Ishikawa (cell line): Measurements from ENCODE around the gene UBE2E3.

ENCODE experiments used
- CEBPB ChIP-seq: IDR thresholded peaks from 2 replicates; pipeline ENCODE4 v1.6.1; 2012
- CREB1 ChIP-seq: IDR thresholded peaks from 2 replicates; pipeline ENCODE4 v1.6.1; 2012; ENCODE audit warnings: low read depth
- EGR1 ChIP-seq: IDR thresholded peaks from 2 replicates; pipeline ENCODE4 v1.6.1; 2012
- EP300 ChIP-seq: IDR thresholded peaks from 2 replicates; pipeline ENCODE4 v1.6.1; 2012; ENCODE audit warnings: borderline replicate concordance
- FOXM1 ChIP-seq: IDR thresholded peaks from 2 replicates; pipeline ENCODE4 v1.6.1; 2012; ENCODE audit warnings: low read depth, borderline replicate concordance
- MAX ChIP-seq: IDR thresholded peaks from 2 replicates; pipeline ENCODE4 v1.6.1; 2012
- NFIC ChIP-seq: IDR thresholded peaks from 2 replicates; pipeline ENCODE4 v1.6.1; 2012
- RAD21 ChIP-seq: IDR thresholded peaks from 2 replicates; pipeline ENCODE4 v1.6.1; 2012; ENCODE audit warnings: low read depth
- REST ChIP-seq: IDR thresholded peaks from 2 replicates; pipeline ENCODE4 v1.6.1; 2012; ENCODE audit warnings: low read depth, mild to moderate bottlenecking
- TAF1 ChIP-seq: IDR thresholded peaks from 2 replicates; pipeline ENCODE4 v1.6.1; 2012; ENCODE audit warnings: low read depth, mild to moderate bottlenecking
- TCF12 ChIP-seq: IDR thresholded peaks from 2 replicates; pipeline ENCODE4 v1.6.1; 2012; ENCODE audit warnings: low read depth
- TEAD4 ChIP-seq: IDR thresholded peaks from 2 replicates; pipeline ENCODE4 v1.6.1; 2012
- USF1 ChIP-seq: IDR thresholded peaks from 2 replicates; pipeline ENCODE4 v1.6.1; 2012
- YY1 ChIP-seq: IDR thresholded peaks from 2 replicates; pipeline ENCODE4 v1.6.1; 2012; ENCODE audit warnings: low read depth
- ZBTB7A ChIP-seq: IDR thresholded peaks from 2 replicates; pipeline ENCODE4 v1.6.1; 2012; ENCODE audit warnings: low read depth

The UBE2E3 gene

GRCh38 chr2:180955101-180955500 is 25.3 kb upstream of the UBE2E3 start:
- no peak for TF ChIP-seq ZBTB7A
- TF ChIP-seq CEBPB = no peak
- TF ChIP-seq EGR1 = no peak

GRCh38 chr2:180959787-180960186 is 20.6 kb upstream of the UBE2E3 start:
- no peak for TF ChIP-seq CREB1

GRCh38 chr2:180960982-180961381 is 19.4 kb upstream of the UBE2E3 start:
- no peak for TF ChIP-seq EGR1
- TF ChIP-seq USF1 = no peak
- no peak for TF ChIP-seq RAD21

- TF ChIP-seq CEBPB (no peak), USF1 (no peak), CREB1 (no peak), MAX (no peak), RAD21 (no peak), TCF12 (no peak), TEAD4 (no peak), REST (no peak)
Observed at GRCh38 chr2:180962727-180963314, 17.6 kb upstream of the UBE2E3 start.

- TF ChIP-seq NFIC = no peak
- no peak for TF ChIP-seq EP300
- no peak for TF ChIP-seq TAF1
- no peak for TF ChIP-seq FOXM1
- no peak for TF ChIP-seq RAD21
- TF ChIP-seq TCF12 = no peak
- TF ChIP-seq MAX = no peak
- TF ChIP-seq USF1 = no peak
- no peak for TF ChIP-seq EGR1
- TF ChIP-seq CEBPB = no peak
- no peak for TF ChIP-seq REST
- TF ChIP-seq YY1 = no peak
- TF ChIP-seq ZBTB7A = no peak
- TF ChIP-seq TEAD4 = no peak
- TF ChIP-seq CREB1 = no peak
Observed at GRCh38 chr2:180966378-180966777, 14.0 kb upstream of the UBE2E3 start.

GRCh38 chr2:180969124-180969523 is 11.3 kb upstream of the UBE2E3 start:
- TF ChIP-seq USF1 = no peak
- TF ChIP-seq CEBPB = no peak
- TF ChIP-seq EGR1 = no peak
- TF ChIP-seq EP300 = no peak
- TF ChIP-seq CREB1 = no peak
- TF ChIP-seq TEAD4 = no peak
- TF ChIP-seq ZBTB7A = no peak

GRCh38 chr2:180970016-180970415 is 10.4 kb upstream of the UBE2E3 start:
- TF ChIP-seq TEAD4 (no peak), NFIC (no peak), TAF1 (no peak), EP300 (no peak), CEBPB (no peak), MAX (no peak), REST (no peak), USF1 (no peak), YY1 (no peak), FOXM1 (no peak), CREB1 (no peak), EGR1 (no peak), TCF12 (no peak), ZBTB7A (no peak), RAD21 (no peak)
